Aorta (tissue), 5 donors: ENCODE measurements around the gene PDPN. TPM values are rescaled to one million over a fixed set of nuclear protein-coding genes. Genes with fewer than 3 reads are reported as not detected.

Experiments
- ATAC-seq: fragments of 200-7000 bp; cut with Tn5 transposase; one replicate; pipeline ENCODE4 v1.9.1; 2022; ENCODE audit warnings: moderate library complexity; ENCODE audit not compliant: low FRiP score
- DNase-seq, 2 donors: peaks; one replicate each; pipeline ENCODE4 v3.0.0-alpha.2; 2020
- H3K27ac ChIP-seq, 2 donors: one replicate each; pipeline ENCODE4 v1.5.1; 2013; ENCODE audit warnings: low read length in 2 of 2, mild to moderate bottlenecking in 2 of 2, moderate library complexity in 2 of 2, control low read depth in 1 of 2, inconsistent platforms in 1 of 2, low read depth in 1 of 2
- H3K27me3 ChIP-seq, 2 donors: one replicate each; pipeline ENCODE4 v1.6.1; 2013; ENCODE audit warnings: control low read depth in 1 of 2, low read length in 1 of 2, mild to moderate bottlenecking in 1 of 2, moderate library complexity in 1 of 2; ENCODE audit not compliant: insufficient read depth in 2 of 2, control insufficient read depth in 1 of 2
- H3K36me3 ChIP-seq, 2 donors: one replicate each; pipeline ENCODE4 v1.6.1; 2013; ENCODE audit warnings: control low read depth in 1 of 2, low read length in 1 of 2, mild to moderate bottlenecking in 1 of 2; ENCODE audit not compliant: insufficient read depth in 2 of 2, control insufficient read depth in 1 of 2
- H3K4me1 ChIP-seq, 2 donors: one replicate each; pipeline ENCODE4 v1.6.1; 2013; ENCODE audit warnings: low read length in 2 of 2, control low read depth in 1 of 2, mild to moderate bottlenecking in 1 of 2, moderate library complexity in 1 of 2; ENCODE audit not compliant: insufficient read depth in 2 of 2, control insufficient read depth in 1 of 2
- H3K4me3 ChIP-seq, 2 donors: one replicate each; pipeline ENCODE4 v1.5.1; 2013; ENCODE audit warnings: low read length in 2 of 2, control low read depth in 1 of 2, mild to moderate bottlenecking in 1 of 2
- H3K9me3 ChIP-seq: one replicate; pipeline ENCODE4 v1.6.1; 2013; ENCODE audit warnings: mild to moderate bottlenecking, low read length; ENCODE audit not compliant: control insufficient read depth
- WGBS, 2 donors: extraction: QIAGEN DNeasy Blood & Tissue Kit; methylation state at CpG; one replicate each; pipeline ENCODE4 v1.1.7; 2013; 5-methylcytosine and 5-hydroxymethylcytosine counted together
- intact Hi-C, 2 donors: fragments of 100-400 bp; cut with DNase I; formaldehyde crosslinking; loops; one replicate each; pipeline versions ENCODE4 v1.14.2 to v1.15.0; 2022
- polyA plus RNA-seq, 2 donors: library from polyadenylated mRNA; stranded (reverse); fragments of 200-250 nt; gene quantifications; one replicate each; pipeline ENCODE4 v1.2.3, GENCODE V29; 2013
- total RNA-seq, 2 donors: library from RNA; stranded (reverse); fragmentation: NEBNext Ultra II Directional; extraction: Animal tissue kit (Norgen Biotek cat#: 25700); gene quantifications; one replicate each; pipeline ENCODE4 v1.2.1, GENCODE V29; 2021
- donor health status: healthy with polysubstance abuse.
- donor health status: Bipolar disorder and iron deficiency.
- donor health status: DM: no; HTN: no; CAD: no.
- donor health status: DM: no; HTN: no; CAD: no.
- donor health status: DM: yes; HTN: yes; CAD: no.

Gene PDPN
- total and polyA plus RNA-seq, 4 donors: 0.43 to 19.5 (median 17.7) TPM

GRCh38 chr1:13544221-13544556, 39.4 kb upstream of the PDPN start:
- ATAC-seq: no peak
- WGBS, 2 donors: 31 to 34% methylated on average over 5 of the region's 5 CpGs
- Histone ChIP-seq H3K27ac (no peak overlapping the region), H3K27me3 (peaks cover 0 to 2% of the 10 kb centered on the region in 2 donors), H3K4me1 (no peaks in the 10 kb centered on the region), H3K36me3 (no peaks in the 10 kb centered on the region), H3K4me3 (no peak overlapping the region), H3K9me3 (no peaks in the 10 kb centered on the region)
- intact Hi-C loops: no loop called here
- DNase-seq: no peak

GRCh38 chr1:13546791-13547190, 36.8 kb upstream of the PDPN start:
- peaks cover 0 to 2% of the 10 kb centered on the region in 2 donors for H3K27me3 ChIP-seq
- no peak for DNase-seq
- H3K36me3 ChIP-seq: no peaks in the 10 kb centered on the region
- no peaks in the 10 kb centered on the region for H3K9me3 ChIP-seq
- ATAC-seq: no peak
- H3K4me1 ChIP-seq: no peaks in the 10 kb centered on the region
- no peak overlapping the region for H3K4me3 ChIP-seq
- intact Hi-C loops: no loop called here
- H3K27ac ChIP-seq: no peak overlapping the region
- WGBS, 2 donors: 56 to 72% methylated on average over 3 of the region's 3 CpGs

- WGBS, 2 donors: 61 to 64% methylated on average over 6 of the region's 6 CpGs
- H3K27me3 ChIP-seq: peaks cover 0 to 2% of the 10 kb centered on the region in 2 donors
- ATAC-seq (no peak), DNase-seq (no peak)
- no peaks in the 10 kb centered on the region for H3K4me1 ChIP-seq
- H3K36me3 ChIP-seq: no peaks in the 10 kb centered on the region
- H3K9me3 ChIP-seq: no peaks in the 10 kb centered on the region
- H3K27ac ChIP-seq: no peak overlapping the region
- H3K4me3 ChIP-seq: no peak overlapping the region
- intact Hi-C loops: no loop called here
Observed at GRCh38 chr1:13548281-13548680, 35.4 kb upstream of the PDPN start.

GRCh38 chr1:13549021-13549420, 34.6 kb upstream of the PDPN start:
- 73% methylated on average over 6 of the region's 6 CpGs for WGBS, 2 donors
- intact Hi-C loops: no loop called here
- no peak overlapping the region for H3K4me3 ChIP-seq
- no peaks in the 10 kb centered on the region for H3K9me3 ChIP-seq
- H3K27ac ChIP-seq: no peak overlapping the region
- no peaks in the 10 kb centered on the region for H3K36me3 ChIP-seq
- no peaks in the 10 kb centered on the region for H3K4me1 ChIP-seq
- ATAC-seq (no peak), DNase-seq (no peak)
- H3K27me3 ChIP-seq: peaks cover 0 to 2% of the 10 kb centered on the region in 2 donors

- no peaks in the 10 kb centered on the region for H3K36me3 ChIP-seq
- intact Hi-C loops: no loop called here
- H3K27me3 ChIP-seq: peaks cover 0 to 2% of the 10 kb centered on the region in 2 donors
- H3K27ac ChIP-seq: no peak overlapping the region
- ATAC-seq (no peak), DNase-seq (no peak)
- H3K9me3 ChIP-seq: no peaks in the 10 kb centered on the region
- no peaks in the 10 kb centered on the region for H3K4me1 ChIP-seq
- no peak overlapping the region for H3K4me3 ChIP-seq
- WGBS, 2 donors: 53 to 56% methylated on average over 3 of the region's 3 CpGs
Observed at GRCh38 chr1:13549521-13549920, 34.1 kb upstream of the PDPN start.

- H3K4me1 ChIP-seq: no peaks in the 10 kb centered on the region
Observed at GRCh38 chr1:13550663-13551062, 33.0 kb upstream of the PDPN start.

GRCh38 chr1:13554798-13555197, 28.8 kb upstream of the PDPN start:
- no peak for ATAC-seq

More at GRCh38 chr1:13550663-13551062, 33.0 kb upstream of the PDPN start:
- no peak for ATAC-seq
- Histone ChIP-seq H3K4me3 (no peak overlapping the region), H3K27me3 (peaks cover 0 to 2% of the 10 kb centered on the region in 2 donors), H3K9me3 (no peaks in the 10 kb centered on the region), H3K36me3 (no peaks in the 10 kb centered on the region), H3K27ac (no peak overlapping the region)
- 57 to 66% methylated on average over 4 of the region's 4 CpGs for WGBS, 2 donors
- intact Hi-C loops: no loop called here
- DNase-seq: no peak

DNA sequence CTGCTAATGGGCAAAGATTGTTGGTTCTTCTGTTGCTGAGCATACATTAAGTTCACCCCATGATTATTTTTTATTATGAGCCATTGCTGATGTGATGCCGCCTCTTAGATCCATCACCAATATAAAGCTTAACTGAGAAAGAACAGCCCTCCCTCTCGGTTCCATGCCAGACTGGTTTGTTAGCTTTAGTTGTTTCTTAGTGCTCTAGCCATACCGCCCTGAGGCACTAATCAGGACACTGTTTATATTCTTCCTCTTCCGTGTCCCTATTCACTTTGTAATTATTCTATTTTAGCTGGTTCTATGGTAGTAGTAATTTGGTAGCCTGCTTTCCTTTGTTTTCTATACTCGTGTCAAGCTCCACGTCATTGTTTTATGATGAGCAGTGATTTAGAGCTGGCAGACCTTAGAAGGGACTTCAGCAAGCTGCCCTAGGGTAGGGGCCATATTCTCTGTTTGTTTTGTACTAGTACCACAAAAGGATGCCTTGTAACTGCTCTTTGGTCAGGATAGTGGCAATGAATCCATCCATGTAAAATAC, 27.3 kb upstream of the PDPN start:
- no peak overlapping the region for H3K4me3 ChIP-seq
- no peaks in the 10 kb centered on the region for H3K4me1 ChIP-seq
- WGBS, 2 donors: 57 to 68% methylated on average over 6 of the region's 6 CpGs
- intact Hi-C loops: no loop called here
- H3K27ac ChIP-seq: no peak overlapping the region
- no peaks in the 10 kb centered on the region for H3K36me3 ChIP-seq
- H3K9me3 ChIP-seq: no peaks in the 10 kb centered on the region
- DNase-seq: no peak
- no peak for ATAC-seq
- H3K27me3 ChIP-seq: no peaks in the 10 kb centered on the region

More at GRCh38 chr1:13554798-13555197, 28.8 kb upstream of the PDPN start:
- 95 to 96% methylated on average over 28 of the region's 28 CpGs for WGBS, 2 donors
- H3K27ac ChIP-seq: no peak overlapping the region
- H3K36me3 ChIP-seq: no peaks in the 10 kb centered on the region
- no peaks in the 10 kb centered on the region for H3K27me3 ChIP-seq
- no peak for DNase-seq
- H3K4me3 ChIP-seq: no peak overlapping the region
- no peaks in the 10 kb centered on the region for H3K9me3 ChIP-seq
- no peaks in the 10 kb centered on the region for H3K4me1 ChIP-seq
- intact Hi-C loops: no loop called here

DNA sequence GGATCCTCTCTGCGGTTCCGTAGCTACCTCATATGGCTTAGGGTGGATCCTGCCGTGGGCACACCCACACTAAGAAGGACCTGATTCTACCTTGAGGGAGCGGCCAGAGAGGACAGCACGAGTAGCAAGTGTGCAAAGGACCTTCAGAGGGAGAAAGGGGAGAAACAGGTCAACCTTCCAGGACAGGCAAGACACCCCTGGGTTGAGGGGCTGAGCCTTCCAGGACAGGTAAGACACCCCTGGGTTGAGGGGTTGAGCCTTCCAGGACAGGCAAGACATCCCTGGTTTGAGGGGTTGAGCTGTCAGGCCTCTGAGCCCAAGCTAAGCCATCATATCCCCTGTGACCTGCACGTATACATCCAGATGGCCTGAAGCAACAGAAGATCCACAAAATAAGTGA, 23.1 kb upstream of the PDPN start:
- intact Hi-C loops: no loop called here
- ATAC-seq (no peak), DNase-seq (no peak)
- Histone ChIP-seq H3K4me1 (no peaks in the 10 kb centered on the region), H3K9me3 (no peaks in the 10 kb centered on the region), H3K36me3 (no peaks in the 10 kb centered on the region), H3K27me3 (no peaks in the 10 kb centered on the region), H3K4me3 (no peak overlapping the region), H3K27ac (no peak overlapping the region)
- WGBS, 2 donors: 74 to 82% methylated on average over 6 of the region's 6 CpGs
